Esophagus squamous epithelium (tissue), 4 donors: ENCODE measurements around the gene RPTOR.

Experiments
- CTCF ChIP-seq, 6 experiments: fragments of 450-650 bp in 4 of 6; fragments of 200-600 bp in 2 of 6; sonication (generic) in 2 of 6; IDR thresholded peaks; one replicate each; pipeline ENCODE4 v1.5.1; 2016 to 2019; ENCODE audit warnings: antibody characterized with exemption in 6 of 6, mild to moderate bottlenecking in 4 of 6, moderate library complexity in 4 of 6
- POLR2A ChIP-seq, 4 donors: fragments of 450-650 bp; IDR thresholded peaks; one replicate each; pipeline ENCODE4 v1.6.1; 2017; ENCODE audit warnings: antibody characterized with exemption in 4 of 4, mild to moderate bottlenecking in 4 of 4, moderate library complexity in 3 of 4

GRCh38 chr17:80992077-80992947 is 447.7 kb downstream of the RPTOR start:
- TF ChIP-seq CTCF (IDR thresholded peaks at IDR 0.05): no peak
- no peak for TF ChIP-seq POLR2A (IDR thresholded peaks at IDR 0.05)
